Adrenal gland (tissue), 12 donors: ENCODE measurements around the gene TIA1. TPM values are rescaled to one million over a fixed set of nuclear protein-coding genes. Genes with fewer than 3 reads are reported as not detected.

Experiments
- DNase-seq, 7 donors: peaks; one replicate each; pipeline ENCODE4 v3.0.0-alpha.2; 2019 to 2020
- H3K27ac ChIP-seq, 5 donors: fragments of 200-600 bp; sonication (generic) in 4 of 5; 1 replicate in 3 of 5; 2 replicates in 2 of 5; pipeline versions ENCODE4 v1.5.1 to v1.8.0; 2016 to 2020; ENCODE audit warnings: mild to moderate bottlenecking in 1 of 5
- H3K27me3 ChIP-seq: fragments of 200-600 bp; 2 replicates; pipeline ENCODE4 v1.8.0; 2021
- H3K36me3 ChIP-seq, 2 donors: fragments of 200-600 bp; replicated peaks in 1 of 2; 1 replicate in 1 of 2; 2 replicates in 1 of 2; pipeline versions ENCODE4 v1.5.1 to v1.8.0; 2018 to 2022
- H3K4me1 ChIP-seq, 2 donors: fragments of 200-600 bp; replicated peaks in 1 of 2; 1 replicate in 1 of 2; 2 replicates in 1 of 2; pipeline versions ENCODE4 v1.5.1 to v1.8.0; 2018 to 2021
- H3K4me3 ChIP-seq, 4 donors: fragments of 200-600 bp; sonication (generic) in 3 of 4; one replicate each; pipeline ENCODE4 v1.5.1; 2016 to 2018
- H3K9me3 ChIP-seq, 3 donors: fragments of 200-600 bp; sonication (generic) in 1 of 3; replicated peaks in 1 of 3; 1 replicate in 2 of 3; 2 replicates in 1 of 3; pipeline versions ENCODE4 v1.5.1 to v1.8.0; 2016 to 2021
- CTCF ChIP-seq, 6 experiments: fragments of 450-650 bp in 4 of 6; fragments of 200-600 bp in 2 of 6; sonication (generic) in 1 of 6; IDR thresholded peaks; 1 replicate in 5 of 6; 2 replicates in 1 of 6; pipeline versions ENCODE4 v1.5.1 to v1.8.0; 2016 to 2021; ENCODE audit warnings: antibody characterized with exemption in 6 of 6, mild to moderate bottlenecking in 2 of 6, moderate library complexity in 1 of 6
- POLR2A ChIP-seq, 2 donors: fragments of 450-650 bp; IDR thresholded peaks; one replicate each; pipeline ENCODE4 v1.6.1; 2017; ENCODE audit warnings: antibody characterized with exemption in 2 of 2, mild to moderate bottlenecking in 2 of 2, moderate library complexity in 1 of 2
- WGBS, 4 donors: extraction: QIAGEN DNeasy Blood & Tissue Kit in 2 of 4; methylation state at CpG; one replicate each; pipeline versions ENCODE4 v1.1.5 to v1.1.7; 2013 to 2017; 5-methylcytosine and 5-hydroxymethylcytosine counted together
- intact Hi-C, 2 donors: fragments of 100-400 bp; cut with DNase I; formaldehyde crosslinking; loops; one replicate each; pipeline versions ENCODE4 v1.14.1 to v1.15.0; 2022 to 2023
- polyA plus RNA-seq, 3 donors: library from polyadenylated mRNA; stranded (reverse); fragments of 200-250 nt in 2 of 3; fragments of 350-450 nt in 1 of 3; fragmentation: Illumina TruSeq in 1 of 3; extraction: RNeasy Lipid Tissue Mini Kit (QIAGEN cat#74804) in 1 of 3; gene quantifications; one replicate each; pipeline ENCODE4 v1.2.3, GENCODE V29; 2013 to 2014
- total RNA-seq, 9 donors: library from RNA; depleted of rRNA in 4 of 9; stranded (reverse); fragments of >200 nt in 4 of 9; fragments of 120-200 nt in 1 of 9; fragmentation: NEBNext Ultra II Directional in 1 of 9; extraction: Animal tissue kit (Norgen Biotek cat#: 25700) in 1 of 9; gene quantifications; one replicate each; pipeline versions ENCODE4 v1.1.0 to v1.2.4, GENCODE V29; 2013 to 2023
- donor health status: healthy with polysubstance abuse.
- donor health status: Bipolar disorder and iron deficiency.
- donor health status: DM: yes; HTN: yes; CAD: no.
- donor health status: DM: no; HTN: no; CAD: no.
- donor health status: DM: no; HTN: no; CAD: no.
- donor health status: DM: yes; HTN: yes; CAD: no.

The TIA1 gene
- total and polyA plus RNA-seq, 12 donors = 25.9 to 181 (median 87.2) TPM

GRCh38 chr2:70261501-70261900, 13.1 kb upstream of the TIA1 start:
- Histone ChIP-seq H3K9me3 (no peaks in the 10 kb centered on the region), H3K4me1 (peaks cover 11 to 35% of the 10 kb centered on the region in 2 donors), H3K27me3 (no peaks in the 10 kb centered on the region), H3K27ac (no peak overlapping the region), H3K4me3 (no peak overlapping the region), H3K36me3 (peaks cover 0 to 25% of the 10 kb centered on the region in 2 donors)
- no peak for DNase-seq
- TF ChIP-seq POLR2A (IDR thresholded peaks at IDR 0.05) (no peak), CTCF (IDR thresholded peaks at IDR 0.05) (no peak)
- WGBS, 4 donors = 81 to 94% (median 92%) methylated on average over 1 of the region's 1 CpG
- intact Hi-C loops = no loop called here

GRCh38 chr2:70258532-70258875, 10.1 kb upstream of the TIA1 start:
- H3K4me3 ChIP-seq = peak overlapping the region in 3 of 4 donors; percentile 62 to 98 (median 75)
- peaks cover 11 to 35% of the 10 kb centered on the region in 2 donors for H3K4me1 ChIP-seq
- H3K27me3 ChIP-seq = no peaks in the 10 kb centered on the region
- no peaks in the 10 kb centered on the region for H3K9me3 ChIP-seq
- WGBS, 4 donors = 0 to 7% (median 3%) methylated on average over 3 to 12 of the region's 12 CpGs
- peaks cover 0 to 8% of the 10 kb centered on the region in 2 donors for H3K36me3 ChIP-seq
- intact Hi-C loops = no loop called here
- TF ChIP-seq POLR2A (IDR thresholded peaks at IDR 0.05) (no peak), CTCF (IDR thresholded peaks at IDR 0.05) (no peak)
- peak overlapping the region in 4 of 5 donors; percentile 78 to 94 (median 84) for H3K27ac ChIP-seq
- peak; percentile 50 to 86 (median 82) for DNase-seq

- intact Hi-C loops = no loop called here
- WGBS, 4 donors = 84 to 88% (median 88%) methylated on average over 8 of the region's 8 CpGs
- peaks cover 11 to 22% of the 10 kb centered on the region in 2 donors for H3K4me1 ChIP-seq
- no peak overlapping the region for H3K27ac ChIP-seq
- H3K4me3 ChIP-seq = no peak overlapping the region
- TF ChIP-seq CTCF (IDR thresholded peaks at IDR 0.05) = no peak
- no peak for TF ChIP-seq POLR2A (IDR thresholded peaks at IDR 0.05)
- no peaks in the 10 kb centered on the region for H3K27me3 ChIP-seq
- no peaks in the 10 kb centered on the region for H3K36me3 ChIP-seq
- H3K9me3 ChIP-seq = no peaks in the 10 kb centered on the region
- DNase-seq = no peak
These were observed 7.3 kb upstream of the TIA1 start for GRCh38 chr2:70255637-70256314.

GRCh38 chr2:70250434-70250833, 2.0 kb upstream of the TIA1 start:
- TF ChIP-seq POLR2A (IDR thresholded peaks at IDR 0.05) = no peak
- no peak overlapping the region for H3K27ac ChIP-seq
- DNase-seq = no peak
- H3K4me3 ChIP-seq = no peak overlapping the region
- intact Hi-C loops = no loop called here
- H3K27me3 ChIP-seq = no peaks in the 10 kb centered on the region
- H3K9me3 ChIP-seq = no peaks in the 10 kb centered on the region
- H3K36me3 ChIP-seq = no peaks in the 10 kb centered on the region
- WGBS, 4 donors = 82 to 86% (median 85%) methylated on average over 16 of the region's 16 CpGs
- peaks cover 10 to 21% of the 10 kb centered on the region in 2 donors for H3K4me1 ChIP-seq
